GM21528 (cell line): ENCODE measurements around the gene SH3BGR.
"Not testable (repeated sequence)": the region's sequence is repeated elsewhere in the genome, so short reads cannot be mapped to it uniquely, and the experiment has no call there.

Experiments used
- ATAC-seq: cut with Tn5 transposase; IDR thresholded peaks from one replicate; pipeline ENCODE4 v1.9.1; 2021; ENCODE audit warnings: mild to moderate bottlenecking, moderate library complexity; ENCODE audit not compliant: unreplicated experiment, low FRiP score

The SH3BGR gene

GRCh38 chr21:39451332-39452206, at the start of gene SH3BGR:
TSS of gene SH3BGR (plus strand) at chr21:39451970. CDS start at chr21:39452097, 127 bp downstream.
- no peak for ATAC-seq

GRCh38 chr21:39406065-39406464, 45.7 kb upstream of the SH3BGR start:
- ATAC-seq = no peak

- not testable (repeated sequence) for ATAC-seq
Measured at GRCh38 chr21:39419204-39419603, 32.6 kb upstream of the SH3BGR start.

GRCh38 chr21:39422527-39423241, 29.1 kb upstream of the SH3BGR start:
- no peak for ATAC-seq

- no peak for ATAC-seq
Measured at GRCh38 chr21:39429445-39429844, 22.3 kb upstream of the SH3BGR start.

- no peak for ATAC-seq
Measured at GRCh38 chr21:39430016-39430415, 21.8 kb upstream of the SH3BGR start.

- no peak for ATAC-seq
Measured at GRCh38 chr21:39430457-39430856, 21.3 kb upstream of the SH3BGR start.

- no peak for ATAC-seq
Measured at GRCh38 chr21:39430954-39431353, 20.8 kb upstream of the SH3BGR start.

- ATAC-seq = no peak
Measured at GRCh38 chr21:39434950-39435349, 16.8 kb upstream of the SH3BGR start.

GRCh38 chr21:39439232-39439631, 12.5 kb upstream of the SH3BGR start:
- ATAC-seq = no peak

- ATAC-seq = no peak
Measured at GRCh38 chr21:39441502-39442475, 10.0 kb upstream of the SH3BGR start.

GRCh38 chr21:39444421-39445180, 7.2 kb upstream of the SH3BGR start:
- no peak for ATAC-seq

GRCh38 chr21:39445321-39446269, 6.2 kb upstream of the SH3BGR start, which contains the start of gene LCA5L:
TSS of gene LCA5L (minus strand) at chr21:39445778. CDS start at chr21:39428493, 17,285 bp downstream.
- peak; percentile 89 for ATAC-seq

GRCh38 chr21:39447264-39447663, 4.5 kb upstream of the SH3BGR start:
- no peak for ATAC-seq

GRCh38 chr21:39452207-39452969, 618 bp downstream of the SH3BGR start:
- ATAC-seq = no peak

GRCh38 chr21:39452970-39453342, 1.2 kb downstream of the SH3BGR start:
- no peak for ATAC-seq

- ATAC-seq = no peak
Measured at GRCh38 chr21:39453571-39454179, 1.9 kb downstream of the SH3BGR start.
